ENCODE results near the gene CHPF. TPM values are rescaled to one million over a fixed set of nuclear protein-coding genes. Genes with fewer than 3 reads are reported as not detected.

CHPF gene
- total RNA-seq, 1 donor from 2014 or later, result 81.0 TPM

DNA sequence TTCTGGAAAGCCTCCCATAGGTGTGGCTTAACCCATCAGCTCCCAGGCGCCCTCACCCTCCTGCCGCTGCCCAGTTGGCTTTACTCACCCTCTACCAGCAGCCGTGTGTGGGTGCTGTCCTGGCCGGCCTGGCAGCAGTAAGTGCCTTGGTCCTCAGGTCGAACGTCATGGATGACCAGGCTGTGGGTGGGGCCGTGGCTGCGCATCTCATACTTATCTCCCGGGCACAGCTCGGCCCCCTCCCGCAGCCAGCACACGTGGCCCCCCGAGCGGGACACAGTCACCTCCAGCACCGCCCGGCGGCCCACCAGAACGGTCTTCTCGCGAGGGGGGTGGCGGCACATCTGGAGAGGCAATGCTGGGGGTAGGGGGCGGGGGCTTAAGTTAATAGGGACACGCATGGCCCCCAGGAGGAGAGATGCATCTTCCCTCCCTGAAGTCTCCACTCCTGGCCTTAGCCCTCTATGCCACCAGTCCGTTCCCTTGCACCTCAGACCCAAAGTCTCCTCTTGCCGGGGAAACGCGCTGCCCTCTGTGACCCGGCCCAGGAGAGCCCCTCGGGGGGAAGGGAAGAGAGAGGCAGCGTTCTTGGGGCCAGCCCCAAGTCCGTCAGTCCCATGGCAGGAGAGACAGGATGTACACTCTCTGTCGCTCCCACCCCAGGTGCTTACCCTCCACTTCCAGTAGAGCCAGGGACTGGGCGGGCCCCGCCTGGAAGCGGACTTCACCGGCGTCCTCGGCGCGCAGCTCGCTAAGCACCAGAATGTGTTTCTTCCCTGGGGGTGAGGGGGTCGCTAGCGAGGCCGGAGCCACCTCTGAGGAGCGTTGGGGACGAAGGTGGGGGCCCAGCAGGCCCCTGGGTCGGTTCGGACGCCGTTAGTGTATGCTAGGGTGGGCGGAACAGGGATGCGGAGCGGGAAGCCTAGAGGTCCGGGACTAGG, 8.1 kb upstream of the CHPF start:
- peaks cover 9% of the 10 kb centered on the region for H3K4me1 Mint-ChIP-seq

DNA sequence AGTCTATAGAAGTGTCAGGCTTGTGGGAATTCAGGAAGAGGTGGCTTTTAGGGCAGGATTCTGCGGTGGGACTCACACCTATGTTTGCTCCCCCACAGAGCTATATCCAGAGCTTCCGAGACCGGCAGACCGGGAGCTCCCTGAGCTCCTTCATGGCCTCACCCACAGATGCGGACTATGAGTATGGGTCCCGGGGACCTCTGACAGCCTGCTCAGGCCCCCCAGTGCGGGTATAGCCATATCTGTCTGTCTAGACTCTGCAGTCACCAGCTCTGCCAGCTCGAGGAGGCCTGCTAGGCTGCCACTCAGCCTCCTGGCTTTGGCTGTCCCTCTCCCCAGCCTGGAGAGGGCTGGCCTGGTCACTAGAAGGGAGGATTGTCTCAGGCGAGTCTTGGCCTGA, 6.0 kb upstream of the CHPF start:
- peaks cover 22% of the 10 kb centered on the region for H3K27me3 Mint-ChIP-seq (ENCODE audit: low read depth)
- H3K4me3 Mint-ChIP-seq, result no peak overlapping the region
- DNase-seq (ENCODE audit: low spot score in 2 of 2, unreplicated experiment in 2 of 2), result no peak
- H3K27ac Mint-ChIP-seq, result no peak overlapping the region
- H3K9me3 Mint-ChIP-seq, result no peaks in the 10 kb centered on the region
- peaks cover 13% of the 10 kb centered on the region for H3K4me1 Mint-ChIP-seq
- peaks cover 6% of the 10 kb centered on the region for H3K36me3 Mint-ChIP-seq
- TF ChIP-seq, protein P1, sequence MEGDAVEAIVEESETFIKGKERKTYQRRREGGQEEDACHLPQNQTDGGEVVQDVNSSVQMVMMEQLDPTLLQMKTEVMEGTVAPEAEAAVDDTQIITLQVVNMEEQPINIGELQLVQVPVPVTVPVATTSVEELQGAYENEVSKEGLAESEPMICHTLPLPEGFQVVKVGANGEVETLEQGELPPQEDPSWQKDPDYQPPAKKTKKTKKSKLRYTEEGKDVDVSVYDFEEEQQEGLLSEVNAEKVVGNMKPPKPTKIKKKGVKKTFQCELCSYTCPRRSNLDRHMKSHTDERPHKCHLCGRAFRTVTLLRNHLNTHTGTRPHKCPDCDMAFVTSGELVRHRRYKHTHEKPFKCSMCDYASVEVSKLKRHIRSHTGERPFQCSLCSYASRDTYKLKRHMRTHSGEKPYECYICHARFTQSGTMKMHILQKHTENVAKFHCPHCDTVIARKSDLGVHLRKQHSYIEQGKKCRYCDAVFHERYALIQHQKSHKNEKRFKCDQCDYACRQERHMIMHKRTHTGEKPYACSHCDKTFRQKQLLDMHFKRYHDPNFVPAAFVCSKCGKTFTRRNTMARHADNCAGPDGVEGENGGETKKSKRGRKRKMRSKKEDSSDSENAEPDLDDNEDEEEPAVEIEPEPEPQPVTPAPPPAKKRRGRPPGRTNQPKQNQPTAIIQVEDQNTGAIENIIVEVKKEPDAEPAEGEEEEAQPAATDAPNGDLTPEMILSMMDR (IDR thresholded peaks at IDR 0.05; ENCODE audit: unreplicated experiment), result no peak

More for the DNA sequence above, 8.1 kb upstream of the CHPF start:
- peak overlapping the region; percentile 76 for H3K4me3 Mint-ChIP-seq
- H3K36me3 Mint-ChIP-seq, result peaks cover 17% of the 10 kb centered on the region
- TF ChIP-seq, protein P1 (IDR thresholded peaks at IDR 0.05; ENCODE audit: unreplicated experiment), result no peak
- H3K27ac Mint-ChIP-seq, result no peak overlapping the region
- H3K27me3 Mint-ChIP-seq (ENCODE audit: low read depth), result peaks cover 13% of the 10 kb centered on the region
- no peak for DNase-seq (ENCODE audit: low spot score in 2 of 2, unreplicated experiment in 2 of 2)
- no peaks in the 10 kb centered on the region for H3K9me3 Mint-ChIP-seq

DNA sequence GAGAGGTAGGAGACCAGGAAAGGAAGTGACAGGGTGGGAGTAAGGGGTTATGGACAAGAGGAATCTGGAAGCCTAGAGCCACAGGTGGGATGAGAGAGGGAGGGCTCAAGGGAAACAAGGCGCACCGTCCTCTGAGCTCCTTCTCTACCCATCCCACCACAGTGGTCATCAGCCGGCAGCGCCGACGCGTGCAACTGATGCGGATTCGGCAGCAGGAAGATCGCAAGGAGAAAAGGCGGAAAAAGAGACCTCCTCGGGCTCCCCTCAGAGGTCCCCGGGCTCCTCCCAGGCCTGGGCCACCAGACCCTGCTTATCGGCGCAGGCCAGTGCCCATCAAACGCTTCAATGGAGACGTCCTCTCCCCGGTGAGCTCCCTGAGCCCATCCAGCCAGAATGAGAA, 5.4 kb upstream of the CHPF start:
- Mint-ChIP-seq H3K27me3 (ENCODE audit: low read depth) (peaks cover 24% of the 10 kb centered on the region), H3K9me3 (no peaks in the 10 kb centered on the region), H3K27ac (no peak overlapping the region), H3K4me3 (no peak overlapping the region), H3K4me1 (peaks cover 18% of the 10 kb centered on the region), H3K36me3 (peaks cover 2% of the 10 kb centered on the region)
- TF ChIP-seq, protein P1 (IDR thresholded peaks at IDR 0.05; ENCODE audit: unreplicated experiment), result no peak
- DNase-seq (ENCODE audit: low spot score in 2 of 2, unreplicated experiment in 2 of 2), result no peak

DNA sequence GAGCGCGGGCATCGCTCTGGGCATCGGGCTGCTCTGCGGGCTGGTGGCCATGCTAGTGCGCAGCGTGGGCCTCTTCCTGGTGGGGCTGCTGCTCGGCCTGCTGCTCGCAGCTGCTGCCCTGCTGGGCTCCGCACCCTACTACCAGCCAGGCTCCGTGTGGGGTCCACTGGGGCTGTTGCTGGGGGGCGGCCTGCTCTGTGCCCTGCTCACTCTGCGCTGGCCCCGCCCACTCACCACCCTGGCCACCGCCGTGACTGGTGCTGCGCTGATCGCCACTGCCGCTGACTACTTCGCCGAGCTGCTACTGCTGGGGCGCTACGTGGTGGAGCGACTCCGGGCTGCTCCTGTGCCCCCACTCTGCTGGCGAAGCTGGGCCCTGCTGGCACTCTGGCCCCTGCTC, 4.0 kb upstream of the CHPF start:
- TF ChIP-seq, protein P1 (IDR thresholded peaks at IDR 0.05; ENCODE audit: unreplicated experiment), result no peak
- Mint-ChIP-seq H3K27ac (no peak overlapping the region), H3K4me3 (no peak overlapping the region), H3K36me3 (peaks cover 2% of the 10 kb centered on the region), H3K27me3 (ENCODE audit: low read depth) (peaks cover 24% of the 10 kb centered on the region), H3K9me3 (no peaks in the 10 kb centered on the region), H3K4me1 (peaks cover 21% of the 10 kb centered on the region)
- DNase-seq (ENCODE audit: low spot score in 2 of 2, unreplicated experiment in 2 of 2), result no peak

GRCh38 chr2:219545943-219546352, 2.3 kb upstream of the CHPF start:
- Mint-ChIP-seq H3K4me1 (peaks cover 22% of the 10 kb centered on the region), H3K27me3 (ENCODE audit: low read depth) (peaks cover 14% of the 10 kb centered on the region), H3K9me3 (no peaks in the 10 kb centered on the region), H3K27ac (no peak overlapping the region), H3K4me3 (no peak overlapping the region), H3K36me3 (peaks cover 5% of the 10 kb centered on the region)
- DNase-seq (ENCODE audit: low spot score in 2 of 2, unreplicated experiment in 2 of 2), result no peak
- TF ChIP-seq, protein P1 (IDR thresholded peaks at IDR 0.05; ENCODE audit: unreplicated experiment), result no peak
